Left hindlimb (tissue), 1 donor: Measurements from ENCODE around the gene AGO4.
"Not testable (repeated sequence)": the region's sequence is repeated elsewhere in the genome, so short reads cannot be mapped to it uniquely, and the experiment has no call there.

Source experiments
- DNase-seq: peaks from one replicate; pipeline ENCODE4 v3.0.0-alpha.2; 2018

The AGO4 gene

DNA sequence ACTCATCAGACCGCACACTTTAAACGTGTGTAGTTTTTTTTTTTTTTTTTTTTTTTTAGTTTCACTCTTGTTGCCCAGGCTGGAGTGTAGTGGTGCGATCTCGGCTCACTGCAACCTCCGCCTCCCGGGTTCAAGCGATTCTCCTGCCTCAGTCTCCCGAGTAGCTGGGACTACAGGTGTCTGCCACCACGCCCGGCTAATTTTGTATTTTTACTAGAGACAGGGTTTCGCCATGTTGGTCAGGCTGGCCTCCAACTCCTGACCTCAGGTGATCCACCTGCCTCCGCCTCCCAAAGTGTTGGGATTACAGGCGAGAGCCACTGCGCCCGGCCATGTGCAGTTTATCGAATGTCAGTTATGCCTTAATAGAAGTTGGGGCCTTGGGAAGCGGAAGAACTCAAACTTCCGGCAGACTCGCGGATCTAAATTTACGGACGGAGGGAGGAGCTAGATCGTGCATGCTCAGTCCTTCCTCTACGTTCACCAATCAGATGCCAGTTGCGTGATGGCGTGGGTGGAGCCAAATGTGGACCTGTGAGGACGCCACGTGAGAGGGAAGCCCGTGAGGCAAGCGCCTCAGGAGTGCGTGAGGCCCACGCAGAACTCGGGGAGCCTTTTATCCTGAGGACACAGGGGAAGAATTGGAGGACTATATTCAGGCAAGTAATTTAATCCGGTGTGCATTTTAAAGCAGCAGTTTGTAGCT is 61.6 kb downstream of the AGO4 start:
- not testable (repeated sequence) for DNase-seq

GRCh38 chr1:35870651-35871309 is 63.0 kb downstream of the AGO4 start:
- DNase-seq = no peak

DNA sequence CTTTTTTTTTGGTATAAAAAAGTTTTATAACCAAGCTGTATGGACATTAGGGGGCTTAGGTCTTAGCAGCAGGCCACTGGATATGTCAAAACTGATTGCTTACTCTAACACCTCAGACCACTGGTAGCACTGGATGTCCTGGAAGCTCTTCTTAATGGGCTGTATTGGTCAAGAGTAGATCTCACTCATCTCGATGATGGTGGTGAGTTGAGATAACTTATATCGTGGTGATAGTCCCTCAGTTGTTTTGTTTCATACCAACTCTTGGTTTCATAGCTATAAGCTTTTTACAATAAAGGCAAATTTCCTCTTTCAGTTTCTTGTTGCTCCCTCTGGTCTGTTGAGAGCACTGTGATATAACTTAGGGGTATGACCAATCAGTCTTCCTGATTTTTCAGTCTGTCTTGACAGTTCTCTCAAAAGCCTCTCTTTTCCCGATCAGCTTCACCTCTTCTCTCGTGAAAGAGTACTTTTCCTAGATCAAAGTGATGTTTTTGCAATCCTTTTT is 65.5 kb downstream of the AGO4 start:
- no peak for DNase-seq

DNA sequence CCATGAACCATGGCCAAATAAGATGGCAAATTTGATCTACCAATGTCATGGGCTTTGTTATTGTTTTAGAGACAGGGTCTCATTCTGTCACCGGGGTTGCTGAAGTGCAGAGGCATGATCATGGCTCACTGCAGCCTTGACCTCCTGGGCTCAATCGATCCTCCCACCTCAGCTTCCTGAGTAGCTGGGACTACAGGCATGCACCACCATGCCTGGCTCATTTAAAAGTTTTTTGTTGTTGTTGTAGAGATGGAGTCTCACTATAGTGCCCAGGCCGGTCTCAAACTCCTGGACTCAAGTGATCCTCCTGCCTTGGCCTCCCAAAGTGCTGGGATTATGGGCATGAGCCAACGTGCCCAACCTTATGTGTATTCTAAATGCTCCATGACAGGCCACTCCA is 66.3 kb downstream of the AGO4 start:
- not testable (repeated sequence) for DNase-seq

GRCh38 chr1:35876988-35877387 is 69.2 kb downstream of the AGO4 start:
- no peak for DNase-seq

DNA sequence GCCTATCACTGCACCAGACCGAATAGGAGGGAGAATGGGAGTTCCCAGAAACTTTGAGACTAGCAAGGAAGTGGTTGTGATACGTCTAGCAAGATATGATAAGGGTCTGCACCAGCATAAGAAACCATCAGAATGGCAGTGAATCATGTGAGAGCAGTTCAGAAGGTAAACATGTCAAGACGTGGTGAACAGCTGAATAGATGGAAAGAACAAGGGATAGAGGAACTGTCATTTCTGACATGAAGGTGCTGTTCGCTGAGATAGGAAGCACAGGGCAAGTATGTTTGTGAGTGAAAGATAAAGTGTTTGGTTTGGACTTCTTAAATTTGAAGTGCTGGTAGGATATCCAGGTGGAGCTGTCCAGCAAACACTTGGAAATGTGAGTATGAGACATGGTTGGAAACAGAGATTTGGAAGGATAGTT is 74.0 kb downstream of the AGO4 start:
- DNase-seq = no peak

- no peak for DNase-seq
Observed at GRCh38 chr1:35882586-35882944, 74.7 kb downstream of the AGO4 start.

GRCh38 chr1:35882945-35883634 is 75.3 kb downstream of the AGO4 start, which contains the start of gene AGO1:
TSS of gene AGO1 (plus strand) at chr1:35883209. CDS start at chr1:35883422, 213 bp downstream.
- DNase-seq = peak; percentile 95

DNA sequence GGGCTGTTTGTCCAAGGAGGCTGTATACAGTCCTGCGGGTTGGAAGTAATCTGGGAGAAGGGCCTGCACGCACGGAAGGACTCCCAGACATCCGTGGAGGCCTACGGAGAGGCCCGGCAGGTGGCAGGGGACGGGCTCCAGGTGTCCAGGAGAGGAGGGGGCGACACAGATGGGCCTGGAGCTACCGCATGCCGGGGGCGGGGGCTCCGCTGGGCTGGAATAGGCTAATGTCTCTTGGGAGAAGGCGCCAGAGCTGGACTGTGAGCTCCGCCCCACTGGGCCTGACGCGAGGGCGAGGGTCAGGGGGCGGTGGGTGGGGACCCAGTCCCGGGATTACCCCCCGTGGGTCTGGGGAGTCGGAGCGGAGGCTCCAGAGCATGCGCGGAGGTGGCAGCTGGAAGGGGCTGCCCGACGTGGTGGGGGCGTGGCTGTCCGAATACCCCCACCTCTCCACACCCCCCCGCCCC is 75.9 kb downstream of the AGO4 start:
- peak; percentile 61 for DNase-seq

DNA sequence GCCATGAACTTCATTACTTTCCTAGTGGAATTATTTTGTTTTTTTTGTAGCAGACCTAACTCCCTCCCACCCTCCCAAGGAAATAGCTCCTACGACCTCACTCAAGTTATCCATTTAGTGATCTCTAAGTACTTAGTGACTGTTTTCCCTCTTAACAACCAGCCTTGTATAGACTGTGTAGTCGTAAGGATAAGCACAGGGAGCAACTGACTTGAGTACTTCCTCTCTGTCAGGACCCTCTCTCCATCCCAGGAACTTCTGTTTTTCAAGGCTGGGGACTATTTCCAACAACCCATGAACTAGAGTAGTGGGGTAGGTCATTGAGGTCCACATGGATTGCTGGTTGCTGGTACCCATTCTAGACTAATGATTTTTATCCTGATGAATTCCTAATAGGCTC is 77.1 kb downstream of the AGO4 start:
- no peak for DNase-seq

DNA sequence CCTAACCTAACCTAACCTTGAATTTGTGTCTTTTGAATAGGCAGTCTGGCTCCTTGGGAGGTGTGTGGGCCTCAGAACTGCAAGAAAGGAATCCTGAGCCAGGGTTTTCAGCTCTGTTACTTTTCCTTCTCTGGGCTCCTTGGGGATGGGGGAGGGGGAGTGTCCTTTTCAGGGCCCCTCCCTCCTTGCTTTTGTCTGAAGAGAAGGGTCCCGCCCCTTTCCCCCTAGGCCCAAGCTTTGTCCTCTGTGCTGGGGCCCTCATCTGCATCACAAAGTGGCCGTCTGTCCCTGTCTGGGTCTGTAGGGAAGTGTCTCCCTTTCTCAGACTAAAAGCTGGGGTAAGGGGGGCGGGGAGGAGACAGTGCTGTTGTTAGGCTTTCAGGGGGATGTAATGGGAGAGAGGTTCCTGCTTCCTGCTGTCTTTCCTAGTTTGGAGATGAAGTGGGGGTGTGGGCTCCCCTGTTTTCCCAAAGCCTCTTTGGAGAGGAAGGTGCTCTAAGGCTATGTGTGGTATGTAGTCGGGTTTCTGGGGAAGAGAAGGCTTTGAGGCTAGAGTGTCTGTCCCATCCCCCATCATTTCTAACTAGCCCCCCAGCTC is 78.2 kb downstream of the AGO4 start:
- no peak for DNase-seq

GRCh38 chr1:35886577-35887431 is 79.0 kb downstream of the AGO4 start:
- DNase-seq = no peak

- no peak for DNase-seq
Observed at GRCh38 chr1:35887508-35887907, 79.7 kb downstream of the AGO4 start.

DNA sequence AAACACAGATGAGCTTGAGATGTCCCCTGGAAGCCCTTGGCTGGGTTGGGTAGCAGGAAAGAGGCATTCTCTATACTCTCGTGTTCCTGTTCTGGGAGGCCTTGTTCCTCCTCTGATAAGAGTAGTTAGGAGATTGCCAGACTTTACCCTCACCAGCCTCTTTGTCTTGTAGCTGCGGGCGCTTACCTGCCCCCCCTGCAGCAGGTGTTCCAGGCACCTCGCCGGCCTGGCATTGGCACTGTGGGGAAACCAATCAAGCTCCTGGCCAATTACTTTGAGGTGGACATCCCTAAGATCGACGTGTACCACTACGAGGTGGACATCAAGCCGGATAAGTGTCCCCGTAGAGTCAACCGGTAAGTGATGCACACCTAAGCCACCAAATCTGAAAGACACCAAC is 80.4 kb downstream of the AGO4 start:
- no peak for DNase-seq

- not testable (repeated sequence) for DNase-seq
Observed at GRCh38 chr1:35888981-35889380, 81.2 kb downstream of the AGO4 start.

GRCh38 chr1:35893051-35893879 is 85.4 kb downstream of the AGO4 start:
- no peak for DNase-seq

DNA sequence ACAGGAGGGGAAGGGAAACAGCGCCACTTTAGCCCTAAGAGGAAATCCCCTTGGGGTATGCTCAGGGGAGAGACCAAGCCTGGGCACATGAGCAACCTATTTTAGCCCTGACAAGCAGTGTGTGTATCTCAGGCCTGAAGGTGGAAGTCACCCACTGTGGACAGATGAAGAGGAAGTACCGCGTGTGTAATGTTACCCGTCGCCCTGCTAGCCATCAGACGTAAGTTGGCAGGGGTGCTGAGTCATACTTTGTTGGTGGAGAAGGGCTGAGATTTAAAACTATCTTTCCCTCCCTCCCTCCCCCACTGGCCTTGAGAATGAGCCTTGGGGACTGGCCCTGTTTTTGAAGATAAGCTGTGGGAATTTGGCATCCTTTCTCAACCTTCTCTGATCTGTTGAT is 86.4 kb downstream of the AGO4 start:
- DNase-seq = no peak

DNA sequence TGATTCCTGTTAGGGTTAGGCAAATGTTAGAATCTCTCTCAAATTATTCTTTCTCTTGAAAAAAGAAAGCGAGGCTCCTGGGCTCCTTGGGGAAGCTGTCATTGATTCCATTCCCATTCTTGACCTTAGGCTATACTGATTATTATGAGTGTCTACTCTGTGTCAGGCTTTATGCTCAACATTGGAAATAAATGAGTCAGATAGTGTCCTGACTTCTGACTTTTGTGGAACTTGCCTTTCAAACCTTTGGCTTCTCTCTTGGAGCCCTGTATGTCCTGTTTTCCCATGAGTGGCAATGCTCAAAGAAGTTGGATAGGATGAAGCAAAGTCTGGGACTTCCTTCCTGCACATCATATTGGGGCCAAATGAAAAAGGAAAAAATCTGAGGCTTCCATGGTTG is 86.8 kb downstream of the AGO4 start:
- DNase-seq = no peak

GRCh38 chr1:35899941-35900340 is 92.1 kb downstream of the AGO4 start:
- DNase-seq = no peak

DNA sequence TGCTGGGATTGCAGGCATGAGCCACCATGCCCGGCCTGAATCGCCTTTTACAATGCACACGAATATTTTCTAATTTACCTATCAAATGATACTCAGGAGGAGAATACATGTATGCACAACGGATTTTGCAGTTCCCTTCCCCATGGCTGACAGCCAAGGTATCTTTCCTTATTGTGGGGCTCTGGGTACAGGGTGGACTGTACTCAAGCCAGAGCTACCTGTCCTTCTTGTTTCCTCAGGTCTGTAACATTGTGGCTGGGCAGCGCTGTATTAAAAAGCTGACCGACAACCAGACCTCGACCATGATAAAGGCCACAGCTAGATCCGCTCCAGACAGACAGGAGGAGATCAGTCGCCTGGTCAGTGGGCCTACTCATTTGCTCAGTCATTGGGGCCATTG is 93.4 kb downstream of the AGO4 start:
- no peak for DNase-seq

DNA sequence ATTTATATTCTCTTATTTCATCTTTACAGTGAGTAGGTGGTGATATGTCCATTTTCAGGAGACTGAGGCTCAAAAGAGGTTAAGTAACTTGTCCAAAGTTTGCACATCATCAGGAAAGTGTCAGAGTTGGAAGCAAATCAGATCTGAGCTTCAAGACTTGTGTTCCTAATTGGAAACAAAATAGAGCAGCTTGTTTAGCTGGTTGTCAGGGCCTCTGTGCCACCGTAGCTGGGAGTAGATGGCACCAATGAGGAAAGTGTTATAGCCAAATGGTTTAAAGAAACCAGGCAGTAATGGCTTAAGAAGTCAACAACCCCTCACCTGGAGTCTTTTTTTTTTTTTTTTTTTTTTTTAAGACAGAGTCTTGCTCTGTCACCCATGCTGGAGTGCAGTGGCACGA is 94.9 kb downstream of the AGO4 start:
- no peak for DNase-seq
